HepG2 (cell line): Measurements from ENCODE around the gene PRR12.

Experiments
- MBNL3 ChIP-seq: fragments of 250-450 bp; sonication (Bioruptor Pico); conservative IDR thresholded peaks from 2 replicates; pipeline ENCODE4 v1.8.0; 2022; ENCODE audit warnings: mild to moderate bottlenecking, inconsistent platforms
- PTBP1 ChIP-seq: fragments of 200-400 bp; formaldehyde crosslinking; IDR thresholded peaks from 2 replicates; pipeline ENCODE4 v1.6.1; 2018; ENCODE audit warnings: low read length, low read depth; ENCODE audit not compliant: poor library complexity, severe bottlenecking
- ZNF10 ChIP-seq: sonication (generic); formaldehyde crosslinking; IDR thresholded peaks from 2 replicates; pipeline ENCODE4 v1.4.0; 2020; ENCODE audit warnings: mild to moderate bottlenecking, low read depth, missing genetic modification reagents, borderline replicate concordance
- TF ChIP-seq, protein P1 (sequence below): sonication (generic); formaldehyde crosslinking; IDR thresholded peaks from 2 replicates; pipeline ENCODE4 v1.5.0; 2020; ENCODE audit warnings: mild to moderate bottlenecking, missing genetic modification reagents, moderate library complexity

DNA sequence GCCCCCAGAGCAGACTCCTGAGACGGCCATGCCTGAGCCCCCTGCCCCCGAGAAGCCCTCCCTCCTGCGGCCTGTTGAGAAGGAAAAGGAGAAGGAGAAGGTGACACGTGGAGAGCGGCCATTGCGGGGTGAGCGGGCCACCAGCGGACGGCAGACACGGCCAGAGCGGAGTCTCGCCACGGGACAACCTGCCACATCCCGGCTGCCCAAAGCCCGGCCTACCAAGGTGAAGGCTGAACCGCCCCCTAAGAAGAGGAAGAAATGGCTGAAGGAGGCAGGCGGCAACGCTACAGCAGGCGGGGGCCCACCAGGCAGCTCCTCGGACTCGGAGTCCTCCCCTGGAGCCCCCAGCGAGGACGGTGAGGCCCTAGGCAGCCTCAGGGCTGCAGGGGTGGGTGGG is 24.9 kb downstream of the PRR12 start:
- TF ChIP-seq, protein P1, sequence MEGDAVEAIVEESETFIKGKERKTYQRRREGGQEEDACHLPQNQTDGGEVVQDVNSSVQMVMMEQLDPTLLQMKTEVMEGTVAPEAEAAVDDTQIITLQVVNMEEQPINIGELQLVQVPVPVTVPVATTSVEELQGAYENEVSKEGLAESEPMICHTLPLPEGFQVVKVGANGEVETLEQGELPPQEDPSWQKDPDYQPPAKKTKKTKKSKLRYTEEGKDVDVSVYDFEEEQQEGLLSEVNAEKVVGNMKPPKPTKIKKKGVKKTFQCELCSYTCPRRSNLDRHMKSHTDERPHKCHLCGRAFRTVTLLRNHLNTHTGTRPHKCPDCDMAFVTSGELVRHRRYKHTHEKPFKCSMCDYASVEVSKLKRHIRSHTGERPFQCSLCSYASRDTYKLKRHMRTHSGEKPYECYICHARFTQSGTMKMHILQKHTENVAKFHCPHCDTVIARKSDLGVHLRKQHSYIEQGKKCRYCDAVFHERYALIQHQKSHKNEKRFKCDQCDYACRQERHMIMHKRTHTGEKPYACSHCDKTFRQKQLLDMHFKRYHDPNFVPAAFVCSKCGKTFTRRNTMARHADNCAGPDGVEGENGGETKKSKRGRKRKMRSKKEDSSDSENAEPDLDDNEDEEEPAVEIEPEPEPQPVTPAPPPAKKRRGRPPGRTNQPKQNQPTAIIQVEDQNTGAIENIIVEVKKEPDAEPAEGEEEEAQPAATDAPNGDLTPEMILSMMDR (CRISPR knock-in tag) = no peak
- no peak for TF ChIP-seq PTBP1
- no peak for TF ChIP-seq ZNF10 (CRISPR knock-in tag)
- no peak for TF ChIP-seq MBNL3
